Adipocyte (in vitro differentiated cells): ENCODE results near the gene PIK3AP1.
"Not testable (repeated sequence)": the region's sequence is repeated elsewhere in the genome, so short reads cannot be mapped to it uniquely, and the experiment has no call there.

ENCODE experiments used
- DNase-seq: peaks from one replicate; pipeline ENCODE4 v3.0.0-alpha.2; 2015; ENCODE audit warnings: low read depth
- H3K27me3 ChIP-seq: replicated peaks from 2 replicates; pipeline ENCODE4 v1.7.0; 2013; ENCODE audit warnings: mild to moderate bottlenecking, low read length, moderate library complexity; ENCODE audit not compliant: control insufficient read depth, insufficient read depth
- H3K36me3 ChIP-seq: 2 replicates; pipeline ENCODE4 v1.7.0; 2013; ENCODE audit warnings: low read length, mild to moderate bottlenecking, moderate library complexity; ENCODE audit not compliant: control insufficient read depth, insufficient read depth, severe bottlenecking
- H3K4me1 ChIP-seq: 2 replicates; pipeline ENCODE4 v1.7.0; 2013; ENCODE audit warnings: mild to moderate bottlenecking, low read length, moderate library complexity; ENCODE audit not compliant: control insufficient read depth, insufficient read depth
- H3K4me3 ChIP-seq: 2 replicates; pipeline ENCODE4 v1.7.0; 2013; ENCODE audit warnings: mild to moderate bottlenecking, low read length, moderate library complexity
- H3K9ac ChIP-seq: 2 replicates; pipeline ENCODE4 v1.7.0; 2013; ENCODE audit warnings: mild to moderate bottlenecking, low read length, moderate library complexity
- H3K9me3 ChIP-seq: 2 replicates; pipeline ENCODE4 v1.7.0; 2013; ENCODE audit warnings: mild to moderate bottlenecking, low read length, moderate library complexity; ENCODE audit not compliant: control insufficient read depth

PIK3AP1 gene, protein sequence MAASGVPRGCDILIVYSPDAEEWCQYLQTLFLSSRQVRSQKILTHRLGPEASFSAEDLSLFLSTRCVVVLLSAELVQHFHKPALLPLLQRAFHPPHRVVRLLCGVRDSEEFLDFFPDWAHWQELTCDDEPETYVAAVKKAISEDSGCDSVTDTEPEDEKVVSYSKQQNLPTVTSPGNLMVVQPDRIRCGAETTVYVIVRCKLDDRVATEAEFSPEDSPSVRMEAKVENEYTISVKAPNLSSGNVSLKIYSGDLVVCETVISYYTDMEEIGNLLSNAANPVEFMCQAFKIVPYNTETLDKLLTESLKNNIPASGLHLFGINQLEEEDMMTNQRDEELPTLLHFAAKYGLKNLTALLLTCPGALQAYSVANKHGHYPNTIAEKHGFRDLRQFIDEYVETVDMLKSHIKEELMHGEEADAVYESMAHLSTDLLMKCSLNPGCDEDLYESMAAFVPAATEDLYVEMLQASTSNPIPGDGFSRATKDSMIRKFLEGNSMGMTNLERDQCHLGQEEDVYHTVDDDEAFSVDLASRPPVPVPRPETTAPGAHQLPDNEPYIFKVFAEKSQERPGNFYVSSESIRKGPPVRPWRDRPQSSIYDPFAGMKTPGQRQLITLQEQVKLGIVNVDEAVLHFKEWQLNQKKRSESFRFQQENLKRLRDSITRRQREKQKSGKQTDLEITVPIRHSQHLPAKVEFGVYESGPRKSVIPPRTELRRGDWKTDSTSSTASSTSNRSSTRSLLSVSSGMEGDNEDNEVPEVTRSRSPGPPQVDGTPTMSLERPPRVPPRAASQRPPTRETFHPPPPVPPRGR

DNA sequence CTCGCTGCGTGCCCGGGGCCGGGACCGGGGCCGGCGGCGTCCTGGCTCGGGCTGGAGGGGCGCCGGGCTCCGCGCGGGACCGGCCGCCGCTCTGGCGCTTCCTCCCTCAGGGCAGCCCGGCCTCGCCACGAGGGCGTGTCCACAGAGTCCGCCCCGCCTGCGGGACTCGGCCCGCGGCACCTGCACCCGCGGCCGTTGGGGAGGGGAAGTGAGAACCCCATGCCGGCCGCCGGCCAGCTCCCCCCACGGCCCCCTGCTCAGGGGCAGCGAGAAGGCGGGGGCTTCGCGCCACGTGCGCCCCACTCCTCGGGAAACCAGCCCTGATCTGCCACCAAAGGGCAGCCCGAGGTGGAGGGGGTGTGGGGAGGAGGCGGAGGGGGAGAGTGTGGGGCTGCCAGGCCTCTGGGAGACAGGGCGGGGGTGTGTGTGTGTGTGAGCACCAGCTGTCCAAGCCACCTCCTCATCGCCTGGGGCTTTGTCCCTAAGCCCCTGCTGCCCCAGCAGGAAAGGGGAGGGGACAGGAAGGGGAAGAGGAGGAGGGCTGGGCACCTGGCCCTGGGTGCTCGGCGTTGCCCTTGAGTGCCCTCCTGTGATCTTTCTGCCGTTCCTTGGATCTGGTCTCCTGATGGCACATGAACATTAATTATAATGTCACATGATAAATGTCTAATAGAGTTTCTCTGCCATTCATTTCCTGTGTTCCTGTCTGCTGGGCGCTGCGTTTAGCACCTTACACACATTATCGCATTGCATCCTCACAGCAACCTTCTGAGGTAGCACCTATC lies at the start of gene PIK3AP1:
Gene PIK3AP1 (minus strand): TSS at position 93 of the 785 bp plus-strand sequence. CDS start 120 bp downstream, outside the sequence.
- Histone ChIP-seq H3K4me1 (no peaks in the 10 kb centered on the region), H3K4me3 (peak within 1 kb of the TSS; percentile 62), H3K27me3 (peaks cover 52% of the 10 kb centered on the region), H3K36me3 (no peaks in the 10 kb centered on the region), H3K9me3 (no peaks in the 10 kb centered on the region), H3K9ac (no peak within 1 kb of the TSS)
- peak; percentile 39 for DNase-seq

DNA sequence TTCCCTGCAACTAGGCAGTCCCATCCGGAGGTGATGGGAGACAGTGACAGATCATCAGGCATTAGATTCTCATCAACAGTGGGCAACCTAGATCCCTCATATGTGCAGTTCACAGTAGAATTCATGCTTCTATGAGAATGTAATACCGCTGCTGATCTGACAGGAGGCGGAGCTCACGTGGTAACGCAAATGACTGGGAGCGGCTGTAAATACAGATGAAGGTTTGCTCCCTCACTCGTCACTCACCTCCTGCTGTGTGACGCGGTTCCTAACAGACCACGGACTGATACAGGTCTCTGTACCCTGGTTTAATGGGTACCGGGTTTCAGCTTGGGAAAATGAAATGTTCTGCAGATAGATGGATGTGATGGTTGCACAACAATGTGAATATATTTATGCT lies 47.8 kb upstream of the PIK3AP1 start:
- H3K4me3 ChIP-seq = no peak overlapping the region
- DNase-seq = no peak
- H3K9ac ChIP-seq = no peak overlapping the region
- peaks cover 11% of the 10 kb centered on the region for H3K27me3 ChIP-seq
- H3K9me3 ChIP-seq = peaks cover 17% of the 10 kb centered on the region
- H3K4me1 ChIP-seq = no peaks in the 10 kb centered on the region
- no peaks in the 10 kb centered on the region for H3K36me3 ChIP-seq

DNA sequence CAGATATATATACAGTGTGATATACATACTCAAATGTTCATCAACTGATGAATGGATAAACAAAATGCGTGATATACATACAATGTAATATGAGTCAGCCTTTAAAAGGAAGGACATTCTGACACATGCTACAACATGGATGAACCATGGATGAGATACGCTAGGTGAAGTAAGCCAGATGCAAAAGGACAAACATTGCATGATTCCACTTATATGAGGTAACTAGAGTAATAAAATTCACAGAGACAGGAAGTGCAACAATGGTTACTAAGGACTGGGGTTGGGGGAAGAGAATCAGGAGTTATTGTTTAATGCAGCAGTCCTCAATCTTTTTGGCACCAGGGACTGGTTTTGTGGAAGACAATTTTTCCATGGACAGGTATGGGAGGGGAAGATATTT lies 47.3 kb upstream of the PIK3AP1 start:
- peaks cover 12% of the 10 kb centered on the region for H3K9me3 ChIP-seq
- H3K27me3 ChIP-seq = peaks cover 11% of the 10 kb centered on the region
- no peaks in the 10 kb centered on the region for H3K36me3 ChIP-seq
- no peak overlapping the region for H3K4me3 ChIP-seq
- H3K9ac ChIP-seq = no peak overlapping the region
- no peak for DNase-seq
- no peaks in the 10 kb centered on the region for H3K4me1 ChIP-seq

DNA sequence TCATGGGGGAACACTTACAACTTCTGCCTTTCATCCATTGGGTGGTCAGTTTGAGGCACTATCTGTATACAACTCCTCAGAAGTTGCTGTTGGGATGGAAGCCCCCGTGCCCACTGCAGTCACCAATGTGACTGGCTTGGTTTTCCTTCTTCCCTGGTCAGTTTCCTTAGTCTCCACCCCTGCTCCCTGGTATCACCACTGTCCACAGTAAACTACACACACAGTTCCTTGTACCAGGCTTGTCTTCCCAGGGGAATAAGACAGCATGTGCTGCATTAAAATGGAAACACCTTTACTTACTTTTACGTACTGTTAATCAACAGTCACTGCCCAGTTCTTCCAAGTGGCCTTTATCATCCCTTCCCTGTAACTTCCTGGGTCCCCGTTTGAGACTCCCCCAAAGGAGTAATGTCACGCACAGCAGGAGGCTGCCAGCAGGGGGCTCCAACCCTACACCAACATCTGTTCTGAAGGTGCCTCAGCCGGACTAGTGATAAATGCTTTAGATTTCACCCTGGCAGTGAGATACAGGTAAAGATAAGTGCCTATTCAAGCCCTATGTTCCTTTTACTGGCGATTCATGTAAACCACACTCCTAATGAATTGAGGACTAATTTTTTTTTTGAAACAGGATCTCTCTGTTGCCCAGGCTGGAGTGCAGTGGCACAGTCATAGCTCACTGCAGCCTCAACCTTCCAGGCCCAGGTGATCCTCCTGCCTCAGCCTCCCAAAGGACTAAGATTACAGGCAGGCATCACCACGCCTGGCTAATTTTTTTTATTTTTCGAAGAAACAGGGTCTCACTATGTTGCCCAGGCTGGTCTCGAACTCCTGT lies 45.3 kb upstream of the PIK3AP1 start:
- H3K27me3 ChIP-seq = peaks cover 11% of the 10 kb centered on the region
- H3K9ac ChIP-seq = no peak overlapping the region
- no peaks in the 10 kb centered on the region for H3K4me1 ChIP-seq
- no peaks in the 10 kb centered on the region for H3K36me3 ChIP-seq
- H3K4me3 ChIP-seq = no peak overlapping the region
- DNase-seq = peak; percentile 78
- H3K9me3 ChIP-seq = no peaks in the 10 kb centered on the region

DNA sequence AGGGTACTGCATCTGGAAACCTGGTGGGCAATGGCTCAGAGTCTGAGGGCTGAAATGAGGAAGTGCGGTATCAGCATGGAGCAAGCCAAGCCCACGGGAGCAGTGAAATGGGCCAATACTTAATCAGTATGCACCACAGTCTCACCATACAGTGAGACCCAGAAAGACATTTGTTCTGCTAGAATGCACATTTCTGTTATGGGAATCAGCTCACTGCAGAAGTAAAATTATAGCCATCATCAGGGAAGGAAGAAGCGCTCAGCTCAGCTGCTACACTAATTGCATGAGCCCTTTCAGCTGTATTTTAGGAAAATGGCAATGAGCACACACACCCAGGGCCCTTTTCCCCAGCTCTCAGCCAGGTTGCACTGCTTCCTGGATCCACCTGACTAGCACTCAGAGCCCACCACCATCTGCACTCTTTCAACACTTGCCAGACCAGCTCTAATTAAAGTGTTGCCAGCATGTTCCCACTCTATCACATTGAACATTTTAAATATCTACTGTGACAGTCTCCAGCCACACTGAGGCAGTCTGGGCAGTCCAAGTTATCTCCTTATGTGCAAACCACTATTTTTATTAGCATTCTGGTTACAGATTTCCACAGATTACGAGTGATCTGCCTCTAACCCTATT lies 44.2 kb upstream of the PIK3AP1 start:
- Histone ChIP-seq H3K4me3 (no peak overlapping the region), H3K27me3 (peaks cover 11% of the 10 kb centered on the region), H3K9me3 (no peaks in the 10 kb centered on the region), H3K36me3 (no peaks in the 10 kb centered on the region), H3K4me1 (no peaks in the 10 kb centered on the region), H3K9ac (no peak overlapping the region)
- DNase-seq = no peak

DNA sequence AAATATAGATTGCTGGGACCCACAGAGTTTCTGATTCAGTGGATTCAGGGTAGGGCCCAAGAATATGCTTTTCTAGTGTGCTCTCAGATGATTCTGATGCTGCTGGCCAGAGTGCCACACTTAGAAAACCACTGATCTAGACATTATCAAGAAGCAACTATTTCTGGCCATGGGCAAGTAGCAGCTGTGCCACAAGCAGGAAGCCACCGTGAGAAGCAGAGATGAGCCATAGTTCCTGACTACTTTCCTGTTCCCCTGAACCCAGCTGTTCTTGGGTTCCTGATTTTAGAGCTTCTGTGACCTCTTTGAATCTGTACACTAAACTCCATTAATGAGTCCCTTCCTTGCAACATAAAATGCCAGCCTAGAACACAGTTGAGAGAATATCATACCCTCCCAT lies 38.1 kb upstream of the PIK3AP1 start:
- no peak overlapping the region for H3K9ac ChIP-seq
- DNase-seq = no peak
- H3K4me3 ChIP-seq = no peak overlapping the region
- no peaks in the 10 kb centered on the region for H3K4me1 ChIP-seq
- H3K9me3 ChIP-seq = no peaks in the 10 kb centered on the region
- H3K36me3 ChIP-seq = no peaks in the 10 kb centered on the region
- H3K27me3 ChIP-seq = no peaks in the 10 kb centered on the region

DNA sequence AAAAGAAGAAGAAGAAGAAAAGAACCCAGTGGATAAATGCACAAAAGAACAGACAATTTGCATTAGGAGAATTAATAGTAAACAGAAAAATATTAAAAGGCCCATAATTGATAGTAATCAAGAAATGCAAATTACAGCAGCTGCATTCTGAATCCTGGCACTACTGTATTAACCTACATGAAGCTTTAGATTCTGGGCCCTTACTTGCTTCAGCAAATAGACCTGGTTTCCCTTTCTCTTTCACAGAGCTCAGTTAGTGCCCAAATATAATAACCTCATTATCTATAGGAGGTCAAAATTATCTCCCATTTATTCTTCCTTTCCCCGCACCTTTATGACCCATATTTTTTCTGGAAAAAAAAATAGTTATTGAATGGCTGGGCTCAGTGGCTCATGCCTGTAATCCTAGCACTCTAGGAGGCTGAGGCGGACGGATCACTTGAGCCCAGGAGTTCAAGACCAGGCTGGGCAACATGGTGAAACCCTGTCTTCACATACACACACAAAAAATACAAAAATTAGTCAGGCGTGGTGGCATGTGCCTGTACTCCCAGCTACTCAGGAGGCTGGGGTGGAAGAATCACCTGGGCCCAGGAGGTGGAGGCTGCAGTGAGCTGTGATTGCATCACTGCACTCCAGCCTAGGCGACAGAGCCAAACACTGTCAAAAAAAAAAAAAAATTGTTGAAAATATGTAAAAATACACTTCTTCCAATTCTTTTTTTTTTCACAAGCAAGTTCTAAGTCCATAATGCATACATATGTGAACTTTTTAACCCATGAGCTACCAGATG lies 36.0 kb upstream of the PIK3AP1 start:
- no peak overlapping the region for H3K4me3 ChIP-seq
- H3K9me3 ChIP-seq = no peaks in the 10 kb centered on the region
- no peak for DNase-seq
- H3K4me1 ChIP-seq = no peaks in the 10 kb centered on the region
- H3K9ac ChIP-seq = no peak overlapping the region
- no peaks in the 10 kb centered on the region for H3K27me3 ChIP-seq
- no peaks in the 10 kb centered on the region for H3K36me3 ChIP-seq

DNA sequence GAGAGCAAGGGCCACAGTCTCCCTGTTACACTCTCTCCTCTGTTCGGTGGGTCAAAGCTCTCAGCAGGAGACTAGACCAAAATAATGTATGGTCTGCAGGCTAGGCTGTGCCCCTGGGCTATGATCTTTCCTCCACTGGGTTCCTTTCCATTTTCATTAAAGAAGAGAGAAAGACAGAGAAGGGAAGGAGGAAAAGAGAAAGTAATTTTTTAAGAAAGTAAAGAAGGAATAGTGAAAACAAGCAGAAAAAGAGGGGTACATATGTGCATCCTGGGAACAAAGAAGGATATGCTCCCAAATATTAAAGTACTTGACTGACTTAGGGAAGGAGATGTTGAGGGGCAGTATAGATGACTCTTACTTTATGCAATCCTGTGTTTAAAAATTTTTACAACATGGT lies 33.6 kb upstream of the PIK3AP1 start:
- Histone ChIP-seq H3K27me3 (no peaks in the 10 kb centered on the region), H3K4me1 (no peaks in the 10 kb centered on the region), H3K36me3 (no peaks in the 10 kb centered on the region), H3K9ac (no peak overlapping the region), H3K4me3 (no peak overlapping the region), H3K9me3 (no peaks in the 10 kb centered on the region)
- DNase-seq = no peak

DNA sequence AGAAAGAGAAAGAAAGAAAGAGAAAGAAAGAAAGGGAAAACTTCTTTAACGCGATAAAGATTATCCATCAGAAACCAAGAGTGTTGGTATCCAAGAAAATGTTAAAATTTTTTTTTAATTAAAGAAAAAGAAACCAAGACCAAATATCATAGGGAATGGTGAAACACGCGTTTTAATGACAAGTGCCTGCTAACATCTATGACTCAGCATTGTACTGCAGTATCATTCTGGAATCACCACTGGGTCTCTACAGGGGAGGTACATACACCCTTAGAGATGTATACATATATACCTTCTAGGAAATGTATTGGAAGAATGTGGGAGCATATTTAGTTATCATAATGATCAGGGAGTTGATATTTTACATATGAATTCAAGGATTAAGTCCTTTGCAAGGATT lies 32.1 kb upstream of the PIK3AP1 start:
- Histone ChIP-seq H3K4me1 (no peaks in the 10 kb centered on the region), H3K27me3 (no peaks in the 10 kb centered on the region), H3K4me3 (no peak overlapping the region), H3K36me3 (no peaks in the 10 kb centered on the region), H3K9me3 (no peaks in the 10 kb centered on the region), H3K9ac (no peak overlapping the region)
- no peak for DNase-seq

DNA sequence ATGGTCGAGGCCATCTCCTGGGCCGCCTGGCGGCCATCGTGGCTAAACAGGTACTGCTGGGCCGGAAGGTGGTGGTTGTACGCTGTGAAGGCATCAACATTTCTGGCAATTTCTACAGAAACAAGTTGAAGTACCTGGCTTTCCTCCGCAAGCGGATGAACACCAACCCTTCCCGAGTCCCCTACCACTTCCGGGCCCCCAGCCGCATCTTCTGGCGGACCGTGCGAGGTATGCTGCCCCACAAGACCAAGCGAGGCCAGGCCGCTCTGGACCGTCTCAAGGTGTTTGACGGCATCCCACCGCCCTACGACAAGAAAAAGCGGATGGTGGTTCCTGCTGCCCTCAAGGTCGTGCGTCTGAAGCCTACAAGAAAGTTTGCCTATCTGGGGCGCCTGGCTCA lies 30.0 kb upstream of the PIK3AP1 start:
- H3K36me3 ChIP-seq, H3K27me3 ChIP-seq, H3K4me3 ChIP-seq, H3K9me3 ChIP-seq, H3K9ac ChIP-seq, DNase-seq, H3K4me1 ChIP-seq: not testable (repeated sequence)
